MV-4-11 (cell line): ENCODE results near the gene OR6C1.
"Not testable (repeated sequence)": the region's sequence is repeated elsewhere in the genome, so short reads cannot be mapped to it uniquely, and the experiment has no call there.

ENCODE experiments used
- DNase-seq: peaks from one replicate; lab custom pipeline; 2025; lab: John Stamatoyannopoulos, UW

The OR6C1 gene

DNA sequence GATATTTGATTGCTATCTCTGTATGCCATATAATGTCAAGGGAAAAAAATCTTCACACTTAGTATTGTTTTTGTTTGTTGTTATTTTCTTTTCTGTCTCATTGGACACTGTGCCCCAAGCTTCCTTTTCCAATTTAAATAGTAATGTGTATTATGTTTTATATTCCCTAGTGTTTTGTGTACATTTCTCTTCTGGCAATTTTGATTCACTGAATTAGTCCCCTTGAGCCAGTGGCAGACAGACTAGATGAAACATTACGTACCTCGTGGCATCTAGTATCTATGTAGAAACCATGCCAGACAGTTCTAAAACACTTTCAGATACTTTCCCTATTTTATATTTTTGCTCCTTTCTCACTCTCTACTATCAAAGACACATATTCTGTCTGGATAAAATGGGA lies at the start of gene OR6C1:
Gene OR6C1, plus strand, starts transcription at position 301 of the 400 bp plus-strand sequence. CDS start 6,257 bp downstream, outside the sequence.
- no peak for DNase-seq

DNA sequence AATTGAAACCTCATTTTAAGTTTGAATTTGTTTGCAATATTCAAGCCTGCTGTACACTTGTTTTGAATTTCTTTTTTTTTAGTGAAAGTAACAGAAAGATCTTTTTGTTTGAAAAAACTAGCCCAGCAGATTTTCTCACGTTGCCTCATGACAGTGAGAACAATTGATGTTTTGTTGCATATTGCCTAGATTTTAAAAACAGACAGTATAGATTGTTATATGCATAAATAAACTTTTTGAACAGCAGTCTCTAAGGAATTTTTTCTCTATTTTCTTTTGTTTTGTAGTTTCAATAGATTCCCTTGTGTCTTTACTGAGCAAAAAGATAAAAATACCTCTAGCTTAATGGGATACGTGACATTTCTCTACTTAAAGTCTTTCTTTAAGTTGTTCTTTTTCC lies 33.2 kb upstream of the OR6C1 start:
- DNase-seq: no peak

DNA sequence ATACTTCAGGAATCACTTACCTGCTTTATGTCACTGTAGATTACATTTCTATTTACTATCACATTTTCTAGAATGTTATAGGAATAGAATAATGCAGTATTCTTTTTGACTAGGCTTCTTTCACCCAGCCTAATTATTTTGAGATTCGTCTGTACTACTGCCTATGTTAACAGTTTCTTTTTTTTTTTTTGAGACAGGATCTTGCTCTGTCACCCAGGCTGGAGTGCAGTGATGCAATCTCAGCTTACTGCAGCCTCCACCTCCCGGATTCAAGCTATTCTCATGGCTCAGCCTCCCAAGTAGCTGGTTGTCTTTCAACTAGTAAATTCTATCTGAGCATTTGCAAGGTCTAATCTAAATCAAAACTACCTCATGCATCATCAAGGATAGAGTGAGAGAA lies 24.1 kb upstream of the OR6C1 start:
- no peak for DNase-seq

DNA sequence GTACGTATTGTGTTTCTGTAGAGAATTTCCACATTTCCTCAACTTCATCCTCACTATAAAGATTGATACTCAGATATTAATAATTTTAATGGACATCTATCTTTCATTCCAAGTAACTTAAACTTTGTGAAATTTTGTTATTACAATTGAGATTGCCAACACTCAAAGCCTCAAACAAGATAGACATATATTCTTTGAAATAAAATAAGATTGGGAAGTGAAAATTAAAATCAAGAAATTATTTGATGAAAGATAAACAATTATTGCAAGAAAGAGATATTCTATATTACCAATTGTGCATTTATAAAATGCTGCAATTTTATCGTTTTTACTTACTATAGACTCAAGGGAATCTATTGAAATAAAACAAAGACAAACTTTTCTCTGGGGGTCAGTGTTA lies 17.7 kb upstream of the OR6C1 start, which contains the start of gene OR6C6:
Gene OR6C6, minus strand, starts transcription at position 101 of the 400 bp plus-strand sequence. CDS start 1,337 bp downstream, outside the sequence.
- no peak for DNase-seq

DNA sequence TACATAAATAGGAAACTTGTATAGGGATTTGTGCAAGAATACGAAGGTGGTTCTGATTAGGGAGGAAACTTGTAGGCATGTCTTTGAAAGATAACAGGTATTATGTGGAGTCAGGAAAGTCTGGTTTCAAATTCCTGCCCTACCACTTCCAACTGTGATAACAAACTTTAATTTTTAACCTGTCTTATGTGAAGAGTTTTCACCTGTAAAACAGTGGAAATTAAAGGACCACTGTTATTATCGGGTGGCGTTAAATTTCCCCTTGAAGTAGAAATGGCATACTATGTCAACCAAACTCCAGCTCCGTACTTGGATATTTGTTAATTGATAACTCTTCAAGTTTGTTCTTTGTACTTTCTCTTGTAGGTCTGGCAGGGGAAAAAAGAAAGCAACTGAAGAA lies 6.1 kb downstream of the OR6C1 start:
- no peak for DNase-seq

DNA sequence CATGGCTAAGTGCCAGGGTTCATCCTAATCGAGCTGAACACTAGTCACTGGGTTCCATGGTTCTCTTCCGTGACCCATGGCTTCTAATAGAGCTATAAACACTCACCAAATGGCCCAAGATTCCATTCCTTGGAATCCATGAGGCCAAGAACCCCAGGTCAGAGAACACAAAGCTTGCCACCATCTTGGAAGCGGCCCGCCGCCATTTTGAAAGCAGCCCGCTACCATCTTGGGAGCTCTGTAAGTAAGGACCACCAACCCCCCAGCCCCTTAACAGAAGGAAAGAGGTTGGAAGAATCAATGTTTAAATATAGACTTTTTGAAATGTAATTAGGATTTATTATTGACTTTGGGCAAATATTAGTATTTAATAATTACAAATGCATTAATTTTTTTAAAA lies 11.7 kb downstream of the OR6C1 start:
- DNase-seq: not testable (repeated sequence)

DNA sequence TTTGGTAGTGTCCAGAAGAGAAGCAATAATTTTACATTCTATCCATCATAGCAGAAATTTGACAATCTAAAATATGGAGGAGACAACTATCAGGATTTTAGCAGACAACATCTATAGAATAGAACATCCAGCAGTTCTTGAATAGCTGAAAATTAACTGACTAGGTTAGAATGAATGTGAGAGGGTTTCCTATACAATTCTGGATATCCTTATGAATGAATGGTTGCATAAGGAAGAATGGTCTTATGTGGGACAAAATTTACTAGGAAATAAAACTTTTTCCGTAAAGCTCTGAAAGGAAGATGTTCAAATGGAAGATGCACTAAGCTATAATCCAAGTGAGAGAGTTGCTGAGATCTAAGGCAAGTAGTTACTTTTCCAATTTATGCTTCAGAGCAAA lies 16.3 kb downstream of the OR6C1 start, which contains the start of gene OR6C3:
Gene OR6C3, plus strand, starts transcription at position 301 of the 400 bp plus-strand sequence. CDS start 955 bp downstream, outside the sequence.
- no peak for DNase-seq

DNA sequence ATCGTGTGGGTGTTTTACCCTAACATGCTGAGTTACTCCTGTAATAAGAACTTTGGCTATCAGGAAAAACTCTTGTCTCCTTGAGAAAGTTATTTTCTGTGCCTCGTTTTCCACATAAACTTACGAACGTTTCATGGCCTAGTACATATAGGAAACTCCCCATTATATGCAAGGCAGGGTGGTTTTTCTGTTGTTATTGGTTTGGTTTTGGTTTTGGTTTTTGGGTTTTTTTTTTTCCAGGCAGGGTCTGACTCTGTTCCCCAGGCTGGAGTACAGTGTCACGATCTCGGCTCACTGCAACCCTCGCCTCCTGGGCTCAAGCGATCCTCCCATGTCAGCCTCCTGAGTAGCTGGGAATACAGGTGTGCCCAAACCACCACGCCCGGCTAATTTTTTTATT lies 21.9 kb downstream of the OR6C1 start:
- DNase-seq: no peak

DNA sequence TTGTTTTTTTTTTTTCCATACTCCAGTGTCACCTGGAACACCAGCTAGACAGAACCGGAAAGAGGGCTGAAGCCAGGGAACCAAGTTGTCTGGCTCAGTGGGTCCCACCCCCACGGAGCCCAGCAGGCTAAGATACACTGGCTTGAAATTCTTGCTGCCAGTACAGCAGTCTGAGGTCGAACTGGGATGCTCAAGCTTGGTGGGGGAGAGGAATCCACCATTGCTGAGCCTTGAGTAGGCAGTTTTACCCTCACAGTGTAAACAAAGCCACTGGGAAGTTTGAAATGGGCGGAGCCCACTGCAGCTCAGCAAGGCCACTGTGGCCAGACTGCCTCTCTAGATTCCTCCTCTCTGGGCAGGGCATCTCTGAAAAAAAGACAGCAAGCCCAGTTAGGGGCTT lies 41.2 kb downstream of the OR6C1 start:
- not testable (repeated sequence) for DNase-seq

DNA sequence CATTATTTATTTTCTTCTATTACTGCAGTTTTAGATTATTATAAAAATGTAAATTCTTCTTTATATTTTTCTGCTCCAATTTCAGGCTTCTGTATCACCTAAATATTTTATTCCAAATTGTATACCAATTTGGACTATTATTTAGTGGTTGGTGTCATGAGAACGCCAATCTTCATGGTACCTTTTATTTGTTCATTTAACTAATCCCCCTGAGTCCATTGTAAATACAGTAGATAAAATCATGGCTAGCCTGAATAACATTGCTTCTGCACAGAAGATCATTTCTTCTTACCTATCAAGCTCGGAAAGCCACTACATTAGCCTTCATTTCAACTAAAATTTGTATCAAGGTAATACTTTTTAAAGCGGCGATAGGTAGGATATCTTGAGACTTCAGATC lies 48.5 kb downstream of the OR6C1 start, which contains the start of gene OR6C75:
Gene OR6C75, plus strand, starts transcription at position 301 of the 400 bp plus-strand sequence. CDS start 2,136 bp downstream, outside the sequence.
- DNase-seq: no peak

DNA sequence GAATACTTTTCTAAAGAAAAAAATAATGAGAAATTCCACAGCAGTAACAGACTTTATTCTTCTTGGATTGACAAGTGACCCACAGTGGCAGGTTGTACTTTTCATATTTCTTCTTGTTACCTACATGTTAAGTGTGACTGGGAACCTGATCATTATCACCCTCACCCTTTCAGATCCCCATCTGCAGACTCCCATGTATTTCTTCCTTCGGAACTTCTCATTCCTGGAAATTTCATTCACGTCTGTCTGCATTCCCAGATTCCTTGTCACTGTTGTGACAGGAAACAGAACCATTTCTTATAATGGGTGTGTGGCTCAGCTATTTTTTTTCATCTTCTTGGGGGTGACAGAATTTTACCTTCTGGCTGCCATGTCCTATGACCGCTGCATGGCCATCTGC lies 50.9 kb downstream of the OR6C1 start:
- DNase-seq: no peak
